OCI-LY1 (cell line): ENCODE results near the gene MEIKIN.

Source experiments
- H2AFZ ChIP-seq: fragments of 200-600 bp; sonication (generic), shearing (Covaris generic); 2 replicates; pipeline ENCODE4 v1.6.0; 2014; ENCODE audit warnings: antibody characterized with exemption, mild to moderate bottlenecking, low read length
- H3F3A ChIP-seq: fragments of 200-600 bp; sonication (generic), shearing (Covaris generic); 2 replicates; pipeline ENCODE4 v1.6.0; 2014; ENCODE audit warnings: mild to moderate bottlenecking, antibody characterized with exemption, low read length, moderate library complexity; ENCODE audit not compliant: insufficient read depth
- H3K27ac ChIP-seq: fragments of 200-600 bp; sonication (generic); 2 replicates; pipeline ENCODE4 v1.5.1; 2014; ENCODE audit warnings: low read length, mixed run types, mild to moderate bottlenecking, low read depth; ENCODE audit not compliant: poor library complexity, severe bottlenecking
- H3K27me3 ChIP-seq: fragments of 200-600 bp; sonication (generic); 2 replicates; pipeline ENCODE4 v1.6.0; 2014; ENCODE audit warnings: antibody characterized with exemption, mild to moderate bottlenecking, low read length, moderate library complexity; ENCODE audit not compliant: insufficient read depth
- H3K36me3 ChIP-seq: fragments of 200-600 bp; sonication (generic); 2 replicates; pipeline ENCODE4 v1.6.1; 2014; ENCODE audit warnings: mild to moderate bottlenecking, antibody characterized with exemption, low read length, moderate library complexity, mixed read lengths; ENCODE audit not compliant: insufficient read depth
- H3K4me1 ChIP-seq: fragments of 200-600 bp; sonication (generic); 2 replicates; pipeline ENCODE4 v1.5.1; 2014; ENCODE audit warnings: mild to moderate bottlenecking, low read length, moderate library complexity; ENCODE audit not compliant: insufficient read depth, severe bottlenecking
- H3K4me2 ChIP-seq: fragments of 200-600 bp; sonication (generic), shearing (Covaris generic); 2 replicates; pipeline ENCODE4 v1.6.1; 2014; ENCODE audit warnings: low read length
- H3K4me3 ChIP-seq: fragments of 200-600 bp; sonication (generic); 2 replicates; pipeline ENCODE4 v1.5.1; 2014; ENCODE audit warnings: low read length, low read depth, mild to moderate bottlenecking, mixed read lengths; ENCODE audit not compliant: poor library complexity, severe bottlenecking
- H3K79me2 ChIP-seq: fragments of 200-600 bp; shearing (Covaris generic); 2 replicates; pipeline ENCODE4 v1.6.1; 2016; ENCODE audit warnings: mixed run types, low read length, mixed read lengths; ENCODE audit not compliant: insufficient read depth
- H3K9ac ChIP-seq: fragments of 200-600 bp; sonication (generic), shearing (Covaris generic); 2 replicates; pipeline ENCODE4 v1.6.1; 2014; ENCODE audit warnings: mild to moderate bottlenecking, low read length, mixed read lengths
- H3K9me2 ChIP-seq: fragments of 200-600 bp; sonication (generic), shearing (Covaris generic); 2 replicates; pipeline ENCODE4 v1.6.1; 2014; ENCODE audit warnings: low read depth, mild to moderate bottlenecking, low read length, mixed read lengths
- H3K9me3 ChIP-seq: fragments of 200-600 bp; shearing (Covaris generic); 2 replicates; pipeline ENCODE4 v1.6.1; 2014; ENCODE audit warnings: low read length, mixed read lengths
- H4K20me1 ChIP-seq: fragments of 200-600 bp; sonication (generic), shearing (Covaris generic); 2 replicates; pipeline ENCODE4 v1.6.0; 2016; ENCODE audit warnings: mild to moderate bottlenecking, low read length; ENCODE audit not compliant: insufficient read depth
- EZH2 ChIP-seq: fragments of 200-600 bp; sonication (generic), shearing (Covaris generic); IDR thresholded peaks from 2 replicates; pipeline ENCODE4 v1.8.0; 2017; ENCODE audit warnings: borderline replicate concordance, mixed run types, mild to moderate bottlenecking, antibody characterized with exemption, low read length, moderate library complexity, mixed read lengths
- TF ChIP-seq, protein P1 (sequence below): fragments of 200-600 bp; sonication (generic), shearing (Covaris generic); IDR thresholded peaks from 2 replicates; pipeline ENCODE4 v1.5.1; 2017; ENCODE audit warnings: mild to moderate bottlenecking, antibody characterized with exemption, low read length, moderate library complexity, mixed read lengths

MEIKIN gene, protein sequence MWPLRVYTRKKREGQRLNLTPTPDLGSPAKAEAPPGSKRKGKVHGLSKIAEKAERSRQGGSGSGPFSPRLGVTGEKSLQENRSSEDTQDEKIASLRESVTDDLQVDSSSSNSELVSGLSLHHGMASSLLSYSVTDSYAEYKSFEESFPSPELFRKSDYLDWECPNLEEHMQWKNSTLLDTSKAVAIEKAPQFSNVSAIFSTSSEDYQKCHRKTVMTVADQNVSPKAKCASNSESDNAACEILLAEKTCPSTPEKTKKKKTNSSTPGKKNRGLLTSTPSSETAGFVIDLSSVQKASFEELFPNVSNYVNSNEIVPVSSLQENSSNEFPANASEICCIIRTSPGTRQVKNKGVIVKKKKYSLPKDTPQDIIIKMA

DNA sequence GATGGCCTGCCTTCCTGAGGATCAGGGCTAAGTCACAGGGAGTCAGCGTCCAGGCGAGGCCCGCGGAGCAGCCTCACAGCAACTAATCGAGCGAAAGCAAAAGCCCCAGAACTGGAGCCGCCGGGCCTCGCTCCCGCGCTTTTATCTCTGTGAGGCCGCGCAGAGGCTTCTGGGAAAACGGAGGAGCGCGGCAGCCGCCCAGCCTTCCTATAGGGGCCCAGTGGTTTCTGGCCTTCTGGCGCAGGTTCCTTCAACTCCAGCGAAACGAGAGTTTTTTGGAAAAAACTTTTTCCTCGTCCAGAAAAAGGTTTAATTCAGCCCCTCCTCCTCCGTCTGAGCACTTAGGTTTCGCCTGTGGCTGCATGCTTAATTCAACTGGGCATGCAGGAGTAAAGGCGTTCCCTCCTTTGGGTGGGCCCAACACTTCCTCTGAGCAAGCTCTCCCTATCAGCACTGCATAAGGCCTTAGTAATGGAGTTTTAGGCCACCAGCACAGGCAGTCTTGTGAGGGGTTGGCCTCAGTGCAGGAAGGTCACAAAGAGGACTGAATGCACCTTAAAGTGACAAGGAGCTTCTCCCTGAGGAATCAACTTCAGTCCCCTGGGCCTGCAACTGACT is at the start of gene MEIKIN:
Gene MEIKIN, minus strand, starts transcription at position 113 of the 618 bp plus-strand sequence. CDS start 158 bp downstream, outside the sequence.
- Histone ChIP-seq H3K9ac (no peak within 1 kb of the TSS), H2AFZ (no peak within 1 kb of the TSS), H4K20me1 (no peaks in the 10 kb centered on the region), H3K4me1 (no peaks in the 10 kb centered on the region), H3K4me3 (no peak within 1 kb of the TSS), H3K9me3 (no peaks in the 10 kb centered on the region), H3K9me2 (no peaks in the 10 kb centered on the region), H3K79me2 (no peaks in the 10 kb centered on the region), H3K4me2 (no peak within 1 kb of the TSS), H3F3A (no peaks in the 10 kb centered on the region), H3K36me3 (no peaks in the 10 kb centered on the region), H3K27ac (no peak within 1 kb of the TSS), H3K27me3 (no peaks in the 10 kb centered on the region)
- TF ChIP-seq EZH2 = no peak
- TF ChIP-seq, protein P1, sequence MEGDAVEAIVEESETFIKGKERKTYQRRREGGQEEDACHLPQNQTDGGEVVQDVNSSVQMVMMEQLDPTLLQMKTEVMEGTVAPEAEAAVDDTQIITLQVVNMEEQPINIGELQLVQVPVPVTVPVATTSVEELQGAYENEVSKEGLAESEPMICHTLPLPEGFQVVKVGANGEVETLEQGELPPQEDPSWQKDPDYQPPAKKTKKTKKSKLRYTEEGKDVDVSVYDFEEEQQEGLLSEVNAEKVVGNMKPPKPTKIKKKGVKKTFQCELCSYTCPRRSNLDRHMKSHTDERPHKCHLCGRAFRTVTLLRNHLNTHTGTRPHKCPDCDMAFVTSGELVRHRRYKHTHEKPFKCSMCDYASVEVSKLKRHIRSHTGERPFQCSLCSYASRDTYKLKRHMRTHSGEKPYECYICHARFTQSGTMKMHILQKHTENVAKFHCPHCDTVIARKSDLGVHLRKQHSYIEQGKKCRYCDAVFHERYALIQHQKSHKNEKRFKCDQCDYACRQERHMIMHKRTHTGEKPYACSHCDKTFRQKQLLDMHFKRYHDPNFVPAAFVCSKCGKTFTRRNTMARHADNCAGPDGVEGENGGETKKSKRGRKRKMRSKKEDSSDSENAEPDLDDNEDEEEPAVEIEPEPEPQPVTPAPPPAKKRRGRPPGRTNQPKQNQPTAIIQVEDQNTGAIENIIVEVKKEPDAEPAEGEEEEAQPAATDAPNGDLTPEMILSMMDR = no peak

DNA sequence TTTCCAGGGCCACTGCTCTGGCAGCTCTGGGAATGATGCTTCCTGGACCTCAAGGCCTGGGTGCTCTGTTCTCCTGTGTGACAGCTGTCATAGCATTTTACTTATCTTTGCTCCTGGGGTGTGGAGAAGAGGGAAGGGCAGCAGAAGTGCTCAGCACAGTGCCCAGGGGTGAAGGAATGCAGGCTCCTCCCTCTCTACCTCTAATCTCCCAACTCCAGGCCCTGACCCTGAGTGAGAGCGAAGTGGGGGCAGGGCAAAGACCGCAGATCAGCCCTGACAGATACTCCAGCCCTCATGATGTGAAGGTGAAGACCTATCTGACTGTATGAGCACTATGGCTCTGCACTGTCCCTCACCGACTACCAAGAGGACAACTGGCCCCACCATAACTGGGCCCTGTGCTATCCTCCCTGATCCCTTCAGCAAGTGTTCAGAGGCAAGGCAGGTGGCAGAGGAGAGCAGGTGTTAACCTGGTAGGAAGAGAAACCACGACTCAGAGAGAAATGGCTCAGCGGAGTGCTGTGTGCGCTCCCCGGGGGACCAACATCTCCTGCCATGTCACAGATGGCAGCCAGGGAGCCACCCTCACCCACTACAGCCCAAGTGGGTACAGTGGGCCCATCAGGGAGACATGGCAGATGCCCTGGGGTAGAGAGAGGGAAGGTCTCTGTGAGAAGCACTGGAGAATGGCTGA is 49.2 kb upstream of the MEIKIN start:
- H3K9me2 ChIP-seq = no peaks in the 10 kb centered on the region
- H3K4me2 ChIP-seq = no peak overlapping the region
- no peaks in the 10 kb centered on the region for H3F3A ChIP-seq
- H3K9me3 ChIP-seq = no peaks in the 10 kb centered on the region
- no peaks in the 10 kb centered on the region for H3K79me2 ChIP-seq
- no peaks in the 10 kb centered on the region for H3K36me3 ChIP-seq
- H3K27ac ChIP-seq = no peak overlapping the region
- H4K20me1 ChIP-seq = no peaks in the 10 kb centered on the region
- H3K4me3 ChIP-seq = no peak overlapping the region
- H3K9ac ChIP-seq = no peak overlapping the region
- H2AFZ ChIP-seq = no peak overlapping the region
- no peaks in the 10 kb centered on the region for H3K4me1 ChIP-seq
- no peaks in the 10 kb centered on the region; the same call in 1 of the 2 replicates for H3K27me3 ChIP-seq
- TF ChIP-seq EZH2 = no peak
- TF ChIP-seq, protein P1 = no peak

DNA sequence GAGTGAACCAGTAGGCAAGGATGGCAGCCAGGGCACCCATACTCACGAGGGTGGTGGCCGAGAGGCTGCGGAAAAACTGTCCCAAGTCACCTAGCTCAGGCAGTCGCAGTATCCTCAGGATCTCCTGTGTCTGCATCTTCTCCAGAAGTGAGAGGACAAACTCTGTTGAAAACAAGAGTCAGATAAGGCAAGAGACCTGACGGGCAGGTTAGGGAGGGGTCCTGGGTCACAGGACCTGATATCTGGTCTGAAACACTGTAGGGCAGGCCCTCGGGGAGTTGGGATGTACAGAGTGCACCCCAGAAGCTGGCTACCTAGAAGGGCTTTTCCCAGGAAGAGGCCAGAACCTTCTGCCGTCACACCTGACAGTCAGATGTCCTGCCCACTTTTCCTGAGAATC is 48.6 kb upstream of the MEIKIN start:
- Histone ChIP-seq H3F3A (no peaks in the 10 kb centered on the region), H3K27me3 (no peaks in the 10 kb centered on the region; the same call in 1 of the 2 replicates), H3K9me3 (no peaks in the 10 kb centered on the region), H3K27ac (no peak overlapping the region), H3K36me3 (no peaks in the 10 kb centered on the region), H3K4me3 (no peak overlapping the region), H3K9me2 (no peaks in the 10 kb centered on the region), H3K4me2 (no peak overlapping the region), H3K9ac (no peak overlapping the region), H3K4me1 (no peaks in the 10 kb centered on the region), H3K79me2 (no peaks in the 10 kb centered on the region), H2AFZ (no peak overlapping the region), H4K20me1 (no peaks in the 10 kb centered on the region)
- TF ChIP-seq, protein P1 = no peak
- no peak for TF ChIP-seq EZH2
